Astrocyte of the hippocampus (primary cell): ENCODE results near the gene PPP2R2C.

ENCODE experiments used
- DNase-seq: peaks from one replicate; pipeline ENCODE4 v3.0.0; 2011; ENCODE audit warnings: low read depth, low spot score

Gene PPP2R2C

GRCh38 chr4:6426571-6427438, 45.6 kb downstream of the PPP2R2C start:
- no peak for DNase-seq

GRCh38 chr4:6425911-6426310, 46.5 kb downstream of the PPP2R2C start:
- no peak for DNase-seq

- DNase-seq: no peak
These were observed 47.1 kb downstream of the PPP2R2C start for GRCh38 chr4:6425336-6425735.

GRCh38 chr4:6424425-6424824, 48.0 kb downstream of the PPP2R2C start:
- no peak for DNase-seq

GRCh38 chr4:6423575-6423974, 48.8 kb downstream of the PPP2R2C start:
- DNase-seq: no peak

- DNase-seq: no peak
These were observed 49.5 kb downstream of the PPP2R2C start for GRCh38 chr4:6422866-6423265.

- no peak for DNase-seq
These were observed 50.3 kb downstream of the PPP2R2C start for GRCh38 chr4:6422105-6422504.

GRCh38 chr4:6421397-6421796, 51.0 kb downstream of the PPP2R2C start:
- no peak for DNase-seq

- DNase-seq: no peak
These were observed 51.4 kb downstream of the PPP2R2C start for GRCh38 chr4:6420972-6421371.

GRCh38 chr4:6420036-6420435, 52.4 kb downstream of the PPP2R2C start:
- DNase-seq: no peak

- DNase-seq: no peak
These were observed 52.9 kb downstream of the PPP2R2C start for GRCh38 chr4:6419452-6420028.

- no peak for DNase-seq
These were observed 54.1 kb downstream of the PPP2R2C start for GRCh38 chr4:6418193-6418755.

- no peak for DNase-seq
These were observed 54.8 kb downstream of the PPP2R2C start for GRCh38 chr4:6417516-6418050.

- no peak for DNase-seq
These were observed 55.7 kb downstream of the PPP2R2C start for GRCh38 chr4:6416518-6417286.

GRCh38 chr4:6415031-6415705, 57.2 kb downstream of the PPP2R2C start:
- DNase-seq: no peak

GRCh38 chr4:6414578-6414977, 57.8 kb downstream of the PPP2R2C start:
- DNase-seq: no peak

- no peak for DNase-seq
These were observed 61.8 kb downstream of the PPP2R2C start for GRCh38 chr4:6410664-6411063.

GRCh38 chr4:6410068-6410467, 62.3 kb downstream of the PPP2R2C start:
- DNase-seq: no peak

- DNase-seq: no peak
These were observed 63.0 kb downstream of the PPP2R2C start for GRCh38 chr4:6409381-6409780.

GRCh38 chr4:6408263-6408662, 64.2 kb downstream of the PPP2R2C start:
- DNase-seq: no peak

GRCh38 chr4:6405397-6405706, 67.1 kb downstream of the PPP2R2C start:
- no peak for DNase-seq
